BJ (cell line): ENCODE measurements around the gene SYNPO. TPM values are rescaled to one million over a fixed set of nuclear protein-coding genes. Genes with fewer than 3 reads are reported as not detected.

Experiments
- CTCF ChIA-PET: fragments of 350-600 bp; formaldehyde crosslinking; extraction: SDS; loops from one replicate; lab custom pipeline; 2021; ENCODE audit warnings: antibody characterized with exemption, inconsistent platforms; lab: Yijun Ruan, JAX
- POLR2A ChIA-PET: fragments of 300-600 bp; sonication (Branson Sonifier 250); formaldehyde crosslinking; extraction: SDS; loops from one replicate; lab custom pipeline; 2021; ENCODE audit warnings: antibody characterized with exemption; lab: Charles Lee
- DNase-seq: peaks from one replicate; pipeline ENCODE4 v3.0.0-alpha.2; 2011; ENCODE audit warnings: low read depth
- H3K27me3 ChIP-seq: 2 replicates; pipeline ENCODE4 v1.6.0; 2011; ENCODE audit warnings: low read length; ENCODE audit not compliant: control insufficient read depth, insufficient read depth
- H3K36me3 ChIP-seq: 2 replicates; pipeline ENCODE4 v1.5.1; 2011; ENCODE audit warnings: low read length; ENCODE audit not compliant: control insufficient read depth, insufficient read depth
- H3K4me3 ChIP-seq: 2 replicates; pipeline ENCODE4 v1.5.1; 2011; ENCODE audit warnings: low read depth, mild to moderate bottlenecking, control low read depth, low read length
- polyA plus RNA-seq: library from polyadenylated mRNA; depleted of rRNA; stranded (reverse); fragments of >200 nt; gene quantifications from 2 replicates; pipeline ENCODE4 v1.2.3, GENCODE V29; 2011
- TF ChIP-seq, protein P1 (sequence below): IDR thresholded peaks from 2 replicates; pipeline ENCODE4 v1.5.1; 2011; ENCODE audit warnings: low read depth, mild to moderate bottlenecking, control low read depth, inconsistent platforms, low read length, moderate library complexity; ENCODE audit not compliant: insufficient read depth

SYNPO gene
- polyA plus RNA-seq, 1 experiment = 8.4 TPM

DNA sequence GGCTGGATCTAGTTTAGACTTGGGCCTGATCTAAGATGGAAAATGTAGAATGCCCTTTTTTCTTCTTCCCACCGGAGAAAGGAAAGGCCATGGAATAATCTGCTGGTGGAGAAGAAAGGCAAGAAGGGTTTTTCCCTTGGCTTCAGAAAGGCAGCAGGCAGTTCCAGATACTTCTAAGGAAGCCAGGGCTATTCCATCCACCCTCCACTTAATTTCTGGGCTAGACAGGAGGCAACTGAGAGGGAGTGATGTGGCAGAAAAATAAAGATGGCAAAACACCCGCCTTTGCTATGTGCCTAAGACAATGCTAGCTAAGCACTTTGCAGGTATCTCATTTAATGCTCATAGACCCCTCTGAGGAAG is 30.5 kb downstream of the SYNPO start:
- ChIA-PET POLR2A (no interaction called here), CTCF (interaction anchor here (0.9 kb wide), 1 partner anchor 18 kb away, joined by 3 read pairs; no protein-coding TSS in a partner anchor)
- Histone ChIP-seq H3K36me3 (no peaks in the 10 kb centered on the region), H3K27me3 (peaks cover 2% of the 10 kb centered on the region), H3K4me3 (no peak overlapping the region)
- DNase-seq = no peak
- TF ChIP-seq, protein P1, sequence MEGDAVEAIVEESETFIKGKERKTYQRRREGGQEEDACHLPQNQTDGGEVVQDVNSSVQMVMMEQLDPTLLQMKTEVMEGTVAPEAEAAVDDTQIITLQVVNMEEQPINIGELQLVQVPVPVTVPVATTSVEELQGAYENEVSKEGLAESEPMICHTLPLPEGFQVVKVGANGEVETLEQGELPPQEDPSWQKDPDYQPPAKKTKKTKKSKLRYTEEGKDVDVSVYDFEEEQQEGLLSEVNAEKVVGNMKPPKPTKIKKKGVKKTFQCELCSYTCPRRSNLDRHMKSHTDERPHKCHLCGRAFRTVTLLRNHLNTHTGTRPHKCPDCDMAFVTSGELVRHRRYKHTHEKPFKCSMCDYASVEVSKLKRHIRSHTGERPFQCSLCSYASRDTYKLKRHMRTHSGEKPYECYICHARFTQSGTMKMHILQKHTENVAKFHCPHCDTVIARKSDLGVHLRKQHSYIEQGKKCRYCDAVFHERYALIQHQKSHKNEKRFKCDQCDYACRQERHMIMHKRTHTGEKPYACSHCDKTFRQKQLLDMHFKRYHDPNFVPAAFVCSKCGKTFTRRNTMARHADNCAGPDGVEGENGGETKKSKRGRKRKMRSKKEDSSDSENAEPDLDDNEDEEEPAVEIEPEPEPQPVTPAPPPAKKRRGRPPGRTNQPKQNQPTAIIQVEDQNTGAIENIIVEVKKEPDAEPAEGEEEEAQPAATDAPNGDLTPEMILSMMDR = no peak

DNA sequence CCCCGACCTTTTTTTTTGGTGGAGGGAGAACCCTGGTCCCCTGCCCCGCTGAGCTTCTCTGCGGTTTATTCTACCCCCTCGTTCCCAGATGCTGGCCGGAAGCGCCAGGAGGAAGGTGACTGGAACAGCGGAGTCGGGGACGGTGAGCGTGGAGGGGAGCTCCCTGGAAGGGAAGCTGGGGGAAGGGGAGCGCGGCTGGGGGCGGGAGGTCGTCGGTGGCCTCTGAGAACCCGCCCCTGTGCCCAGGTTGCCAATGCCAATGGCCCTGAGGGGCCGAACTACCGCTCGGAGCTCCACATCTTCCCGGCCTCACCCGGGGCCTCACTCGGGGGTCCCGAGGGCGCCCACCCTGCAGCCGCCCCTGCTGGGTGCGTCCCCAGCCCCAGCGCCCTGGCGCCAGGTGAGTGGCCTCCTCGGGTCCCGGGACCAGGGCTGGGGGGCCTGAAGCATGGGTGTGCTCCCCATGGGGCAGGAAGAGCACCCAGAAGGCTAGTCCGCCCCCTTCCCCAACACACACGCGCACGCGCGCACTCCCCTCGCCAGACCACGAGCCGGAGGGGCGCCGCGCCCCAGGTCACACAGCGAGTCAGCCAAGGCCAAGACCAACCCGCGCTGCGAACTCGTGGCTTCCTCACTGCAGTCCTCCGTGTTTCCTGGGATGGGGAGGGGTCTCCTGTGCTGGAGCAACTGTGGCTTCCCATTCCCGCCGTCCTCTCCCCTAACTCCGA is 31.2 kb downstream of the SYNPO start:
- ChIA-PET POLR2A (no interaction called here), CTCF (interaction anchor here (0.9 to 1.1 kb wide), 2 partner anchors 19 to 29 kb away, joined by 3 read pairs; partner anchors contain the start of gene RBM22)
- Histone ChIP-seq H3K36me3 (no peaks in the 10 kb centered on the region), H3K4me3 (peak overlapping the region; percentile 41), H3K27me3 (peaks cover 2% of the 10 kb centered on the region)
- TF ChIP-seq, protein P1 = no peak
- no peak for DNase-seq

DNA sequence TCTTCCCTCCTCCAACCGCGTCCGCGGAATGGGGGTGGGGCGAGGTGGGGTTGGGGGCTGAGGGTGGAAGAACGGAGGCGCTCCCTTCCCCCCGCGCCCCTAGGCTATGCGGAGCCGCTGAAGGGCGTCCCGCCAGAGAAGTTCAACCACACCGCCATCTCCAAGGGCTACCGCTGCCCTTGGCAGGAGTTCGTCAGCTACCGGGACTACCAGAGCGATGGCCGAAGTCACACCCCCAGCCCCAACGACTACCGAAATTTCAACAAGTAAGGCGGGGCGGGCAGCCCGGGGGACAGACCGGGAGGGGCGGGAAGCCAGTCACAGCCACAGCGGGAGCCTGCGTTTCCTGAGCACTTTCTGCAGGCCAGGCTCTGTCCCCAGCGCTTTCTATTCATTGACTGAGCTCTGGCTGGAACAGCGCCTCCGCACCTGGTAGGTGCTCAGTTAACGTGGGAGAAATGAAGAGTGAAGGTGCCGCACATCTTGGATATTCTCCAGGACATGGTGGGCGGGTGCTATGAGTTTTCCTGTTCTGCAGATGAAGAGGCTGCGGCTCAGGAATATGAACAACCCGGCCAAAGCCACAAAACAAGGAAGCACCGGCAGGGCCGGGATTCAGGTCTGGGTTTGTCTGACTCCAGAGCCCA is 31.9 kb downstream of the SYNPO start:
- POLR2A ChIA-PET = no interaction called here
- Histone ChIP-seq H3K36me3 (no peaks in the 10 kb centered on the region), H3K27me3 (peaks cover 2% of the 10 kb centered on the region), H3K4me3 (peak overlapping the region; percentile 41)
- no peak for DNase-seq
- TF ChIP-seq, protein P1 = no peak
- CTCF ChIA-PET = interaction anchor here (1.1 to 1.7 kb wide), 2 partner anchors 28 to 112 kb away, joined by 3 to 4 read pairs; partner anchors contain the start of gene RBM22

DNA sequence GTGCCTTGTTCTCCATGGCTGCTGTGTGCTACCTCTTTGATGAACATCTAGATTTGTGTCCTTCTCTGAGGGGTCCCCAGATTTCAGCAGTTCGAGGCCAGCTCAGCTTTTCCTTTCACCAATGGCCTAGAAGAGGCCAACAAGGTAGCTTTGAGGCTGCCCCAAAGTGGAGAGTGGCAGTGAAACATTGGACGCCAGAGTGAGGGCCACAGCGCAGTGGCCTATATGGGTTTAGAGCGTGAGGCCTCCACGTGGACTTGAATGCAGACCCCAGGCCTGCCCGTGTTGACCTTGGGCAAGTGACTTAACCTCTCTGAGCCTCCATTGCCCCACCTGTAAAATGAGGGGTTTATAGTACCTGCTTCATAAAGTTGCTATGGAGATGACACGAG is 32.4 kb downstream of the SYNPO start:
- CTCF ChIA-PET = interaction anchor here (1.1 to 2.2 kb wide), 5 partner anchors 10 to 113 kb away, joined by 3 to 6 read pairs (median 4); partner anchors contain the start of gene RBM22
- no peak for DNase-seq
- TF ChIP-seq, protein P1 = no peak
- Histone ChIP-seq H3K36me3 (no peaks in the 10 kb centered on the region), H3K27me3 (peaks cover 2% of the 10 kb centered on the region), H3K4me3 (no peak overlapping the region; the same call in 1 of the 2 replicates)
- POLR2A ChIA-PET = no interaction called here

DNA sequence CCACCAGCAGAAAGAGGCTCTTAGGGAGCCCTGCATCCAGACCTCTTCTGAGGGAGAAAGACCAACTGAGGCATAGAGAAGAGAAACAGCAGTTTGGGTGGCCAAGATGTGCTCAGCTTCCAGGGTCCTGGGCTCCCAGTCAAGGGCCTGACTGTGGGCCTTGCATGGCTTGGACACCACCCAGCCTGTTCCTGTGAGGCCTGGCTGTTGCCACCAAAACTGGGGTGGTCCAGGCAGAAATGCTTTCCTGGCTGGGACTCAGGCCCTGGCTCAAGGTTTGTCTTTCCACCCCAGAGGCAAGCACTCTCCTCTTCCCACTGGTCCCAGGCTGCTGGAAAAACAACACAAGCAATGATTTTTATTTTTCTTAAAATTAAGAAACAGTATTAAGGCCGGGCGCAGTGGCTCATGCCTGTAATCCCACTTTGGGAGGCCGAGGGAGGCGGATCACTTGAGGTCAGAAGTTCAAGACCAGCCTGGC is 33.9 kb downstream of the SYNPO start:
- ChIA-PET POLR2A (no interaction called here), CTCF (interaction anchor here (0.8 to 2.2 kb wide), 4 partner anchors 26 to 173 kb away, joined by 3 to 5 read pairs (median 3); partner anchors contain the start of gene RBM22)
- TF ChIP-seq, protein P1 = no peak; the same call in 1 of the 2 replicates

More for the DNA sequence above, 33.9 kb downstream of the SYNPO start:
- H3K27me3 ChIP-seq = peaks cover 2% of the 10 kb centered on the region
- no peak overlapping the region for H3K4me3 ChIP-seq
- no peaks in the 10 kb centered on the region for H3K36me3 ChIP-seq
- no peak for DNase-seq
